GM20000 (cell line): ENCODE data around the gene GPRC6A.

Experiments used
- DNase-seq: peaks from one replicate; pipeline ENCODE4 v3.0.0; 2012; ENCODE audit warnings: low spot score
- TF ChIP-seq, protein P1 (sequence below): IDR thresholded peaks from 2 replicates; pipeline ENCODE4 v1.5.1; 2012; ENCODE audit warnings: mild to moderate bottlenecking, control low read depth; ENCODE audit errors: extremely low read depth, missing control alignments

GPRC6A gene

DNA sequence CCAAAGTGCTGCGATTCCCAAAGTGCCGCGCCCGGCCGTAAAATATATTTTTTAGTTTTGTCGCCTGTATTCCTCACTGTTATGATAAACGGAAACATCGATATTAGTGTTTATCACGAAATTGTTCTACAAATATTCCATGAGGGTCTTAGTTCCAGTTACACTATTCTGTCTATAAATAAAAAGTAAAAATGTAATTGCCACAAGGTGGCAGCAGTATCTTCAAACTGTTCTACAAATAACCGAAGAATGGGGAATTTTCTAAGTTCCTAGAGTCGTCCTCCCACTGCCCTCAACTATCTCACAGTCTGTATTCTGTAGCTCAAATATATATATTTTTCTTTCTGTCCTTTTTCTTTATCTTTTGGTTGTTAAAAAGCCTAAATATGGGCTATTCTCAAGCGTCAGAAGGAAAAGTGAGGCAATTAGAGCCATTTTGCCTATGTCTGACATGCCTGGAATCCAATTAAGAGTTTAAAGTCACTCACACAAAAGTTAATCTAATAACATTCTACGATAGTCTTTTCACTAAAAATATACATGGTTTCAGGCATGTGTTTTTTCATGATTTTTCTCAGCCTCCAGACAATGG lies 49.2 kb downstream of the GPRC6A start:
- TF ChIP-seq, protein P1, sequence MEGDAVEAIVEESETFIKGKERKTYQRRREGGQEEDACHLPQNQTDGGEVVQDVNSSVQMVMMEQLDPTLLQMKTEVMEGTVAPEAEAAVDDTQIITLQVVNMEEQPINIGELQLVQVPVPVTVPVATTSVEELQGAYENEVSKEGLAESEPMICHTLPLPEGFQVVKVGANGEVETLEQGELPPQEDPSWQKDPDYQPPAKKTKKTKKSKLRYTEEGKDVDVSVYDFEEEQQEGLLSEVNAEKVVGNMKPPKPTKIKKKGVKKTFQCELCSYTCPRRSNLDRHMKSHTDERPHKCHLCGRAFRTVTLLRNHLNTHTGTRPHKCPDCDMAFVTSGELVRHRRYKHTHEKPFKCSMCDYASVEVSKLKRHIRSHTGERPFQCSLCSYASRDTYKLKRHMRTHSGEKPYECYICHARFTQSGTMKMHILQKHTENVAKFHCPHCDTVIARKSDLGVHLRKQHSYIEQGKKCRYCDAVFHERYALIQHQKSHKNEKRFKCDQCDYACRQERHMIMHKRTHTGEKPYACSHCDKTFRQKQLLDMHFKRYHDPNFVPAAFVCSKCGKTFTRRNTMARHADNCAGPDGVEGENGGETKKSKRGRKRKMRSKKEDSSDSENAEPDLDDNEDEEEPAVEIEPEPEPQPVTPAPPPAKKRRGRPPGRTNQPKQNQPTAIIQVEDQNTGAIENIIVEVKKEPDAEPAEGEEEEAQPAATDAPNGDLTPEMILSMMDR = no peak
- no peak for DNase-seq

DNA sequence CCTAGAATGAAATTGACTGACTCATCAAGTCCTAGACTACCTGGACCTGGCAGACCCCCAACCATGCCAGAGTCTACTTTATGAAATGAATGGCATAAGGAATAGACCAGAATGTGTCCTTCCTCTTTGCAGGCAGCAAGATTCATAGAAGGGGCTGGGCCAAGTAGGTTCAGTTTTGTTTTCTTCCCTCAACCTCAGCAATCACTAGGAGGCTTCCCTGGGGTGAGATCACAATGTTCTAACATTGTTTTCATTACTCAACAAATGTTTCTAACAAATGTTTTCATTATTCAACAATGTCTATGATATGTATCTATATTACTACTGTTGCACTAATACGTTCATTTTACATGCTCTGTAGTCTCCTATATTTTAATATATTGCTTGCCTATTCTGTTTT lies 55.0 kb downstream of the GPRC6A start:
- DNase-seq = no peak
- TF ChIP-seq, protein P1 = no peak

DNA sequence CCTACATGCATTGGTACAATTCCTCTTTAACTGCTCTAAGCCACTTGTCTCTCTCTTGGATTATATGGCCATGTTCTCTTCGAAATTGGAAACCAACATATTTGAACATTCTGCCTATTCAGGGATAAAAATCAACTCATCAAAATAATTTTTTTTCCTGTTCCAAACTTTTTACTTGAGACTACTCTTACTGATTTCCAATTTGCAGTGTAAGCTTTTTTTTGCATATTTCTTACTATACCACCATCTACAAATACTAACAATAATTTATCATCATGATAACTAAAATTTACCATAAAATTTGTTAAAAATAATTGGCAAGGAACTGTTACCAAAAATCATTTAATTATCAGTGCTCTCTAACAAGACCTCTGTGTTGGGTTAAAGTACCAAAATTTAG lies 56.4 kb downstream of the GPRC6A start:
- no peak for DNase-seq
- TF ChIP-seq, protein P1 = no peak

DNA sequence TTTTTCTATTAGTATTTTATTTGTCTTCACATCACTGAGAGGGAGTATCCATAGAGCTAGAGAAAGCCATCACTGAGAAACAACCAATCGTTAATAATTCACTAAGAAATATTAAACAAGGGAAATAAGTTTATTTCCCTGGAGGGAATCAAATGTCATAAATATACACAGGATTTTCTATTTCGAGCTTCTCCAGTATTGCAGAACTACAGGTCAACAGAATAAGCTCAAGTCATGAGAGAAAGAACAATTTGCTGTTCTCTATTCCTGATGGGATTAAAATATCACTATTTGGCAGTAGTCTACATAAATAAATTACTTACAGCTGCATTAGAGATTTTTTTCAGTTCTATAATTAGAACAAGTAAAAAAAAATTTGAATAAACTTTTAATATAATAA lies 61.2 kb downstream of the GPRC6A start:
- TF ChIP-seq, protein P1 = no peak

DNA sequence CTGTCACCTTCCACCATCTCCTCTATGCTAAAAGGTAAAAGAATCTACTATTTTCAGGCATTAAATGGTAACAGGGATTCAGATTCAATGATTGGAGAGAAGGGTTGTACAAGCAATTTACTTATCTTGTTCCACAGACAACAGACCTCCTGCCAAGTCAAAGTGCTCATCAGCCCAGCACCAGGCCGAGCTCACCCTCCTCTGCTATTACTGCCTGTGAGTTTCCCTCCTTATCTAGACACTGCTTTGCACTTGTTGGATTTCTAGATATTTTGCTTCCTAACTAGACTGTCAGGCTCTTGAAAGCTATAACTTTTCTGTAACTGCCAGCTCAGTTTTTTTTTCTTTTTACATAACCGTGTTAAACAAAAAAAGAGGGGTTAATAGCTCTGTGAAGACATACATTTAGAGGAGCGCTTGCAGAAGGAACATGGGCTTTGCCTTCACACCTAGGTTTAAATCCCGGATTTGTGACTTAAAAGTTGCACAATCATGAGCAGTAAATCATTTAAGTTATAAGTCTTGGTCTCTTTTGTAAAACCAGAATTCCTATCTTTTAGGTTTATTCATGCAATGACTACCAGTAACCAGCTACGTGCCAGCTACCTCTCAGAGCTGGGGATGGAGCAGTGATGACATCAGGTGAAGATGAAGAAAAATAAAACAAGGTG lies 62.2 kb downstream of the GPRC6A start:
- TF ChIP-seq, protein P1 = no peak

More for the DNA sequence above, 61.2 kb downstream of the GPRC6A start:
- no peak for DNase-seq

DNA sequence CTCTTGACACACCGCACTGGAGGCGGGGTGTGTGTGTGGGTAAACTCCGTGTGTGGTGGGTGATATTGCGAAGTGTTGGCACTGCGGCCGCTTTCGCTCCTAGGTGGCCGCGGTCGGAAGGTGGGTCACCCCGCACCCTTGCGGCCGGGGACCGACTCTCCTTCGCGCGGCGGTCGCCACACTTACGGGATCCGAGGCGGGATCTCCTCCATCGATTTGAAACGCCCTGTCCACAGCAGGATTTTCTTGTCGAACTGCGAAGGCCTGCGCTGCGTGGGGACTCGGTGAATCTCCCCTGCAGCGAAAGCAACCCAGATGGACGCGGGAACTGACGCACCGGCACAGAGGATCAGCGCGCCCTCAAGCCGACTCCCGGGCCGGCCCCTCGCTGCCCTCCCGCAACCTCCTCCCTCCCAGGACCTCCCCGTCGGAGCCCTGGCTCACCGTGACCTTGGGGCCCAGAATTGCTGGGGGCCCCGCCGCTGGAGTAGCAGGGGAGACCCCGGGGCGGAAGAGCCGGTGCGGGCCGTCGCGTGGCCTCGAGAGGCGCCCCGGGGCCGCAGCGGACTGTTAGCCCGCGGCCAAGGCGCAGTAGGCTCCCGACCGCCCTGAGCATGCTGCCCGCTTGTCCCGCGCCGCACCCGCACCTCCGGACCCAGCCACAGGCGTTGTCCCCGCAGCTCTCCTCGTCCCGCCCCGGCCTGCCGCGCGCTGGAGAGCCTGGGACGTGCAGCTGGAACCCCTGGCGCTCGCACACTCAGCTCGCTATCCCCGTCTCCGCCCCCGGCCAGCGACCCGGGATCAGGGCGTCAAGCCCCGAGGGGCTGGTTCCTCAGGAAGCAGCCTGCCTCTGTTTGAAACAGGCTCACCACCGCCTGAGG lies 63.7 kb downstream of the GPRC6A start, which contains the start of gene FAM162B:
Gene FAM162B, minus strand, starts transcription at position 759 of the 881 bp plus-strand sequence. Its CDS starts 143 bp downstream, at position 616.
- TF ChIP-seq, protein P1 = no peak

More for the DNA sequence above, 62.2 kb downstream of the GPRC6A start:
- no peak for DNase-seq

DNA sequence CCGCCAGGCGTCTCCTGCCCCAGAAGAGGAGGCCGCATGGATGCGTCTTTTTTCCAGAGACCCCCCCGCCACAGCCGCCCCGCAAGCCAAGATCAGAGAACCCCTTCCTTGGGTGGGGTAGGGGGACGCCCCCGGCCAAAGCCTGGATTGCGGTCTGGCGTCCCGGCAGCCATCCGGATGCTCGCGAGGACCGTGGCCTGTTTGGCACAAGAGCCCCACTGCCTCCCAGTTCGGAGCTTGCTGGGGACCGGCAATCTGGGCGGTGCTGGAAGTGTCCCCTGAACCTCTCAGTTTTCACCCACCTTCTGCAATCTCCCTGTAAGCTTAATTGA lies 64.3 kb downstream of the GPRC6A start:
- TF ChIP-seq, protein P1 = no peak
- no peak for DNase-seq

More for the DNA sequence above, 63.7 kb downstream of the GPRC6A start, which contains the start of gene FAM162B:
- no peak for DNase-seq
